GM19455 (cell line): ENCODE measurements around the gene RPL32.
"Not testable (repeated sequence)": the region's sequence is repeated elsewhere in the genome, so short reads cannot be mapped to it uniquely, and the experiment has no call there.

Source experiments
- ATAC-seq: cut with Tn5 transposase; IDR thresholded peaks from one replicate; pipeline ENCODE4 v1.9.1; 2021; ENCODE audit not compliant: unreplicated experiment

Gene RPL32

DNA sequence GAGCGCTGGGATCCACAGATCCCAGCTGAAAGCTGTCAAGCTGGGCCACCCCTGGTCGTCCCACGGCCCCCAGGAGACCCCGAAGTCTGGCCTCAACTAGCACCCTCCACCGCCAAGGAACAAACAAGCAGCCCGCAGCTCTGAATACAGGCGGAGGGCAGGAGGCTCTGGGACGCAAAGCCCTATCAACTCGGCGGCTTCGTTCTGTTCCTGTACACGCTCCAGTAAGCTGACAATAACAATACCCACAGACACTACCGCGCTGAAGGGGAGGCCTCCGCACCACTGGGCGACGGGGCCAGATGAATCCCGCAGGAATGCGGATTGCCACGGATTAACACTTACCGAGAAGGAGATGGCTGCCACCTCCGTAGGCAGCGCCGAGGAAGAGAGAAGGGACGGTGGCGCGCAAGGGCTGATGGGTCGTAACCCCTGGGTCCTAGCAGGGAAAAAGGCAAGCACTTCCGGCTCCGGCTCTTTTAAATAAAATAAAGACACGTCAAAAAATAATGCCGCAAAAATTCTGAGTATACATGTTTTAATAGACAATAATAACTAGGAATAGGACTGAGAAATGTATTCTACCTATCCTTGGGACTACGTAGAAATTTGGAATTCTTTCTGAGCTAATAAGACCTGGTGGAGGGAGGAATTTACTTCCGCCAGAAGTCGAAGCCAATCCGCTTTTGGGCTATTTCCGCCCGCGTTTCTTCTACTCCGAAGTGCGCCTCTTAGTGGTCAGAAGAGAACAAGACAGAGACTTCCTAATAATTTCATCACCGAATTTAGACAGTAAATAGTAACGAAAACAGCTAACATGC is at the start of gene RPL32:
Gene RPL32 (minus strand): TSS at position 417 of the 821 bp plus-strand sequence. CDS start 1,328 bp downstream, outside the sequence.
- ATAC-seq, result peak; percentile 88

DNA sequence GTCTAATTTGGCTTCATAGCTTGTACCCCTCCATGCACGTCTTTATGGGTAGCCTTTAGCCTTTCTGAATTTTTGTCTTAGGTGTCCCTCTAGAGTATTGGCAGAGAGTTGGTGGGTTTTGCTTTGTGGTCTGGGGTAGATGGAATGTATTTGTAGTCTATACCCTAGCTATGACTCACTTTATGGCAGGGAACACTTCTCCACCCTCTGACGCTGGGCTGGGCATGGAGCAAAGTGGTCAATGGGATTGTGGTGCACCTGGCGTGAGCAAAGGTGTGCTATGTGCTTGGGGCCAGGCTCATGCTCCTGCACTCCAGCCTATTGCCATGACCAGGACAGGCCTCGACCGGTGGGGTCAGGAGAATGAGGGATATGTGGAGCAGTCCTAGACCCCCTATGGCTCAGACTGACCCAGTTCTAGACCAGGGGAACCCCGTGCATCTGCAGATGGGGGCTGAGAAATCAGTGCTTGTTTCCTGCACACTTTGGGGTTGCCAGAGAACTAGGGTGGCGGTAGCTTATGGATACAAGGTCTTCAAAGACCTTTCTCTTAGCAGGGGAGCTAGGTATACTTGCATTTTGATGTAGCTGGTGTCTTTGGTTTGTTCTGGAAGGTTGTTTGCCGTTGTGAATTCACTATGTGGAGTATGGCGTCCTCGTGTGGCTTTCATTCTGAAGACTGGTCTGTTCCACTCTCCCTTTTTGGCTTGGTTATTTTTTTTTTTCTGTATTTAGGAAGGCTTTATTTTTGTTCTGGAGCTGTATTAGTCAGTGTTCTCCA is 49.4 kb upstream of the RPL32 start:
- ATAC-seq, result no peak

DNA sequence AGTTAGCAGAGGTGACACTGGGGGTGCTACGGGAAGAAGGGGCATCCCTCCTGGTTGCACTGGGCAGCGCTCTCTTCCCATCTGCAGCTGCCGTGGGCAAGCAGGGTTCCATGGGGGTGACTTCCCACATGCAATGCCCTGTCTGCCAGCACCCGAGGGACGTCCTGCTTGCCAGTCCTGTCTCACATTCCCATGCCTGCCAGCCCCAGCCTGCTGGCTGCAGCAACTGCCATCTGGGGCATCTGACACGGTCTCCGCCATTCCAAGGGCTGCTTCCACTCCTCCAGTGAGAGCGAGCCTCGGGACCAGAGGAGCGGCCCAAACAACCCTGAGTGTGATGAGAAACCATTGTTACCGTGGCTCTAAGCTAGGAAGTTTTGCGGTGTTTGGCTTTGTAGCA is 45.4 kb upstream of the RPL32 start:
- ATAC-seq, result no peak

DNA sequence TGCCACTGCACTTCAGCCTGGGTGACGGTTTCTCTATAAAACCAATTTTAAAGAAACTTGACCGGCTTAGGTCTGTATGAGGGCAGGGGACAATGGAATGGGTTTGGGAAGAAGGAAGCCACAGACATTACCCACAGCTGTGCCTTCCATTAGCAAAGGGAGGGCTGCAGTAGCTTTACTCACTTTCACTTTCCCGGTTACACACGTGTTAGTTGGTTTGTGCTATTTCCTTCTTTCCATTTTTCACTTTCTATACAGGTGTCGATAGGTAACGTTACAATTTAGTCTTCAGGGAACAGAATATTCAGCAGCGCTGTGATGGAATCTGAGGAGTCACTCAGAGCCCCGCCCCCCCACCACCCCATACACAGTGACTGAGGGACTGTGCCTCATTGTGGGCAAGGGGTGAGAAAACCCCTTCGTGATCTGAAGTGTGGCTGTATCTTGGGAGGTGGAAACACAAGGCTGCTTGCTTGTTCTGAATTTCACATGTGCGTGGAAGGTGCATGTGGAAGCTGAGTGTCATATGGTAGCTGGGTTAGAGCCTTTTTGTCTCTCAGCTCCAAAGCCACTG is 44.8 kb upstream of the RPL32 start:
- ATAC-seq, result no peak

DNA sequence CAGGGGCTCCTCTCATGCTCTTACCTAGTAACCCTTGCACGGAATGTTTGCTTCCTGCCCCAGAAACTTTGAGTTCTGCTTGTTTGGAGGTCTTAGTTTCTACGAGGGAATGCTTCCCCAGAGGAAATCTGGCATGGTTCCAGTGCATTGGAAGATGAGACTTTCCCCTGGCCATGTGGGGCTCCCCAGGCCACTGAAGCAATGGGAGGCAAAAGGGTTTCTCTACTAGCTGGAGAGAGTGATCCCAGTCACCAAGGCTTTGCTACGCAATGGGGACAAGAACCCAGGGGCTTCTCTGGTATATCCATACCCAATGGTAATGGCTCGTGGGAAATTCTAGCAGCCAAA is 44.2 kb upstream of the RPL32 start:
- no peak for ATAC-seq

DNA sequence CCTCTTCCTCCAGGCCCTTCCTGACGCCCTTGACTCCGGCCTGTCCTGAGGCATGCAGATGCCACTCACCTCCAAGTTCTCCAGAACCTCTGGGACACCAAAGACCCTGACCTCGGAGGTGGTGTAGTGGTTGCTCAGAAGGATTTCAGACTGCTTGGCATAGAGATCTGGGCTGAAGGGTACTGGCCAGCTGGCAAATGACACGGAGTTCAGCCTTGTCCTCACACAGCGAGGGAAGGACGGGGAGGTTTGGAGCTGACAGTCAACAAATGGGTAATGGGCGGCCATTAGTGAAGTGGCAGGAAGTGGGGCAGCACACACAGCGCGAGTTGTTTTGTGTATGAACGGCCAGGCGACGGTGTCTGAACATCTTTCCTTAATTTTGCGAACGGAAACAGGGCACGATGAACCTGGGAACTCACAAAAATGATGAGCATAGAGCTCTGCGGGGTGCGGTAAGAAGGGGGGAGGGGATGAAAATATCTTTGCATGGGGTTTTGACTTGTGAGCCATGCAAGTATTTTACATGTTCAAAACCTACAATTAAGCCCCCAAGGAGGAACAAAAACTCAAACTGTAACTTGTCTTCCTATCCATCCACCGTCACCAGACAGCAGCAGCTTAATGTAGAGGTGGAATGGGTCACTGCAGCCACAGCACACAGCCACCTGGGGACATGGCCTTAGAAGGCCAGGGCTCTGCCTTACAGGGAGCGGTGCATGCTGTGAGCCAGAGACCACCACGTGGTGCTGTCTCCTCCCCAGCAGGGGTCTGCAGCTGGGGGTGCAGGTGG is 43.6 kb upstream of the RPL32 start:
- no peak for ATAC-seq

DNA sequence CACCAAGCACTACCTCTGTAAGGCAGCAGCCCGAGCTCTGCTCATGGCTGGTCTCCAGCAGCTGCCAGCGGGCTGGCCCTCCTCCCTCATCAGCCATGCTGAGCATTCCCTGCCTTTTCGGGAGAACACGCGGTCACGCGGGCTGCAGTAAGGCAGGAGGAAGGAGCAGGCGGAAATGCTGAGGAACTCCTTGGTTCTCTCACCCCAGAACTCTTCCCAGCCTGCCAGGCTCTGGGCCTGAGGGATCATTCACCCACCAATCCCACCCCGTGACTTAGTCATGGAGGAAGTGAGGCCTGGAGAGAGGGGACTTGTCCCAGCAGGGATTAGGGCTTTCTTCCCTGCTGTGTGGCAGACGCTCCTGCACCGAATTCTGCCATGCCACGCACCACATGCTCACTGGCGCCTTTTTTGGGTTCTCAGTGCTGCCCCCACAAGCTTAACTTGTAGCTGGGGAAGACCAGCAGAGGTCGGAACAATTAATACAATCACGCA is 42.9 kb upstream of the RPL32 start:
- ATAC-seq, result no peak

DNA sequence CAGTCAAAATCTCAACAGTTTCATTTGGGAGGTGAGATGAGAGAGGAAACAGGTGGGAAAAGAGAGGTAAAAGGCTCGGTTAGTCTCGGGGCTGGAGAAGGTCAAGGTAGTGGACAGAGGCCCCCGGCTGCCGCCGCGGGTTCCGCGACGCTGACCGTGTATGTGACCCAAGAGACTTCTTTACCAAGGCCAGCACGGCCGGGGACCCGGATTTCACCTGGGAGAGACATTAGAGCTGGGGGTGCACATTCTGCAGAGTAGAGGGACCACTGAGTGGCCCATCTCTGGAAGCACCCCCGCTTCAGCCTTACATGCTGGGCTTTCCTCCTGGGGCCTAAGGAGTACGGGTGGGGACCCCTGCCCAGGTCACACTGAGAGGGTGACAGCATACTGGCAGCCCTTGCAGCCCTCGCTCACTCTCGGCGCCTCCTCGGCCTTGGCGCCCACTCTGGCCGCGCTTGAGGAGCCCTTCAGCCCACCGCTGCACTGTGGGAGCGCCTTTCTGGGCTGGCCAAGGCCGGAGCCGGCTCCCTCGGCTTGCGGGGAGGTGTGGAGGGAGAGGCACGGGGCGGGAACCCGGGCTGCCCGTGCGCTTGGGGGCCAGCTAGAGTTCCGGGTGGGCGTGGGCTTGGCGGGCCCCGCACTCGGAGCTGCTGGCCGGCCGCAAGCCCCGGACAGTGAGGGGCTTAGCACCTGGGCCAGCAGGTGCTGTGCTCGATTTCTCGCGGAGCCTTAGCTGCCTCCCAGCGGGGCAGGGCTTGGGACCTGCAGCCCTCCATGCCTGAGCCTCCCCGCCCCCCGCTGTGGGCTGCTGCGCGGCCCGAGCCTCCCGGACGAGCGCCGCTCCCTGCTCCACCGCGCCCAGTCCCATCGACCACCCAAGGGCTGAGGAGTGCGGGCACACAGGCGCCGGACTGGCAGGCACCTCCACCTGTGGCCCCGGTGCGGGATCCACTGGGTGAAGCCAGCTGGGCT is 41.3 kb upstream of the RPL32 start:
- ATAC-seq, result no peak

DNA sequence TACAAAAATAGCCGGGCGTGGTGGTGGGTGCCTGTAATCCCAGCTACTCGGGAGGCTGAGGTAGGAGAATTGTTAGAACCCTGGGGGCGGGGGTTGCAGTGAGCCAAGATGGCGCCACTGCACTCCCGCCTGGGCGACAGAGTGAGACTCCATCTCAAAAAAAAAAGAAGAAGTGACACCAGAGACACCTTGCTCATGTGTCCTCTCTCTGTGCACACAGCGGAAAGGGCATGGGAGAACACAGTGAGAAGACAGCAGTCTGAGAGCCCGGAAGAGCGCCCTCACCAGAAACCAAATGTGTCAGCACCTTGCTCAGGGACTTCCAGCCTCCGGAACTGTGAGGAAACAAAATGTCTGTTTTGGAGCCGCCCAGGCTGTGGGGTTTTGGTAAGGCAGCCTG is 40.5 kb upstream of the RPL32 start:
- ATAC-seq, result not testable (repeated sequence)

DNA sequence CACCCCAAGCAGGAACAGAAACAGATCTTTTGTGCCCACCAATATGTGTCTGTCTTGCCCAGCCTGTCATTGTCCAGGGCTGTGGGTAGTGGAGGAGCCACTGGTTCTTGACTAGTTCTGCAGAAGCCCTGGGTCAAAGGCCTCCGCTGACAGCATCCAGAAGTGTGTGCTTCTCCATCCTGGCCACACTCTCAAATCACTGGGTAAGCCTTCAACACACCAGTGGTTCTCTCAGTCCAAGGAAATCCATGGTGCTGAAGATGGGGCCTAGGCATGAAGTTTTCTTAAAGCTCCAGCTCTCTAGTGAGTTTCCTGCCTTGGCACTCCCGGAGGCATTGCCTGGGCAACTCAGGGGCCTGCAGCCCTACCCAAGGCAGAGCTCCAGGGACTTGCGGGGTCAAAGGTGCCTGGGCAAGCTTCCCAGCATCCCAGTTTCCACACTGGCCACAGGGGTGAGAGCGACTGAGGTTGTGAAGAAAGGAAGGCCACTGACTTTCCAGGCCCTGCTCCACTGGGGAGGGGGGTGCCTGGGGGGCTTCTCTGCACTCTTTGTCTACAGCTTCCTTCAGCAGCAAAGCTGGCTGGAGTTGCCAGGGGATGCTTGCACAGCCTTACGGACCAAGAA is 37.9 kb upstream of the RPL32 start:
- no peak for ATAC-seq

DNA sequence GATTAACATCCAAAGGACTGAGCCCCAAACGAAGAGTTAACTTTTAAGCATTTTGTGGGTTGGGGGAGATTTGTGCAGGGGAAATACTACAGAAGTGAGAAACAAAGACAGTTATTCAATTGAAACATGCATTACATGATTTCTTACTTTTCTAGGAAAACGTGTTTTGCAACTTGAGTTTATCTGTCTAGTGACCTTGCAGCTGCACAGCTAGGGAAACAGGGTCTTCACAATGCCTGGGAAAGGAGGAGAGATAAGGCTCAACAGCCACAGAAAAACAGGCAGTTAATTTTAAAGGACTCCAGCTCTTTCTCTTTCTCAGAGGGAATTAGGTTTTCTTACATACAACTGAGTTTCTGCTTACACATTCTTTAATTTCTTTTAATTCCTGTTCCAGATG is 37.4 kb upstream of the RPL32 start:
- ATAC-seq, result not testable (repeated sequence)

DNA sequence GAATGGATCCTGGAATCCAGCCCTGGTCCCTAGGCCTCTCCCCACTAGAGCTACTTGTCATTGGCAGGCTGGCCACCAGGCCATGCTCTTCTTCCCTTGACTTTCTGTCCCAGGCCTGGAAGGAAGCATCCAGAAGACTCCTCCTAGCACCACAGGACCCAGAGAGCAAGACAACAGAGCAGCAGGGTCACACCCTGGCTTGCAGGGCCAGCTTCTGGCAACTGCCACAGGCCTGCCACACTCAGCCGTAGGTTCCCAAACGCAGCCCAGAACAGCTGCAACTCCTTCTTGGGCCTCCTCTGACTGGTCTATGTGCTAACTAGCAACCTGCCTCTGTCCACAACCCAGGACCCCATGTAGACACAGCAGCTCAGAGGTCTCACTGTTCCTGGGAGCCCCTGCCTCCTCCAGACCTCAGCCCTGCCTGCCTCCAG is 36.8 kb upstream of the RPL32 start:
- no peak for ATAC-seq

DNA sequence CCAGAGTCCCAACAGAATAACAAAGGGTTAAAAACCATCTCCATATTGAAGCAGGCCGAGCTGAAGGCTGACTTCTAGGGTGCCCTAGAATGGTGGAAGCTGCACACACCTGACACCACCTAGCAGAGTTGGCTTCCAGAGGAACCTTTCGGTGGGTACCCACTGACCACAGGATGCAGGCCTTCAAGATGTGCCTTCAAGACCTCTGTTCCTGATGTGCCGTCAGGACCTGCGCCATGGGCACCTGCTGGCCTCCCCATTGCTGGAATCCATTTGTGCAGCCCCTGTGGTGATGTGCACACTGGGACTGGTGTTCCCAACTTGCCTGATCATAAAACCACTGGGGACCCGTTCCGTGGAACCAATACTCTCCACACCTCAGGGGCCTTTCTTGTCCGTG is 35.7 kb upstream of the RPL32 start:
- no peak for ATAC-seq

DNA sequence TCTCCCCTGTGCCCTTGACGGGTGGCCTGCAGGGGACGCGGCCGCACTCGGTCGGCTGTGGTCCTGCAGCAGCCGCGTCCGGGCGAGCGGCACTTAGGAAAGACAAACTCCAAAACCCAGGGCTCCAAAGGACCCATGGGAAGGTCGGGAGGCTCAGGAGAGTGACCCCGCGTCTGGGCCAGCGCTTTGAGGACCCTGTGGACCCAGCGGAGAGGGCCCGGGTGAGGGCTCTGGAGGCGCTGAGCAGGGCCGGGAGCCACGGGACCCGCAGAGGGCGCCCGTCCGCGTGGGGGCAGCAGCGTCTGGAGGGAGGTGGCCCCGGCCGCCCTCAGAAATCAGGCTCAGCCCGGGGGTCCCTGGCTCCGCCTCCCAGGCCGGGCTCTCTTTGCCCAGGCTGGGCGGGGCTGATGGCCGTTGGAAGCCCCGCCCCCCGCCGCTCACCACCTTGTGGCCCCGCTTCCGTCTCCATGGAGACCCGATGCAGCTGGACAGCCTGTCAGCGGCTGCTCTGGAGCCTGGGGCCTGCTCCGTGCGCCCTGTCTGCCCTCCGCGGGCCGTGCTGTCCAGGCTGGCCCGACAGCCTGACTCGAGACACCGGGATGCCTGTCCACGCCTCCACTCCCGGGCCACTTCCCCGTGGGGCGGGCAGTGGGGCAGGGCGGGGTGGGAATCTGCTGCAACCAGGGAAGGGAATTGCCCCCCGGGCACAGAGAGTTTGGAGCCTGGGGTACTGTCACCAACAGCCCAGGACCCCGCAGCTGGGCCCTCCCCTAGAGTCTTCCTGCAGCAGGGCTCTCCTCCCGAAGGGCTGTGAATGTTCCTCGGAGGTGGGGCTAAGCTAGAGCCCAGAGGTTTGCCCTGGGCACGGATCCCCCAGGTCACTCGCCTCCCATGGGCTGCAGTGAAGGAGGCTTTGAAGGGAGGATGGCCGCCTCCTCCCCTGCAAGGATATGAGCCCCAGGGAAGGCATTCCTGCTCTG is 34.8 kb upstream of the RPL32 start:
- no peak for ATAC-seq

DNA sequence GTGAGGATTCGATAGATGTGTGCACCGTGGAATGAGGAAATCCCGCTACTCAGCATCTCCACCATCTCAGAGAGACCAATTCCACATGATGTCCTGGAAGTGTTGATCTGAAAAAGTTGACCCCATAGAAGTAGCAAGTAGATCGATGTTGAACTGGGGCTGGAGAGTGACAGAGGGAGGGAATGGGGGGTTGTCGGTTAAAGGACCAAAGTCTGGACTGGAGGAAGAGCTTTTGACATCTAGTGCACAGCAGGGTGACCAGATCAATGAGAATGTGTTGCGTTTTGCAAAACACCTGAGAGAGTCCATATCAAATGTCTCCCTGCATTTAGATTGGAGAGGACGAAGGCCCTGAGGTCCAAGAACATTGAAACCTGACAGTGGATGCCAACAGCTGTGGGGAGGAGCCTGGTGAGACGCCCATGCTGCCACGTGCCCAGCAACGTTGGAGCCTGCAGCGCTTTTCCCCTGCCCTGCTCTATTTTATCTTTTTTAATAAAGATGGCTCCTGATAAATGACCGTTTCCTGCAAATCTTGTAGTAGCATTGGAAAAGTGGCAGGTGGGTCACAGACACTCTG is 30.1 kb upstream of the RPL32 start:
- no peak for ATAC-seq

DNA sequence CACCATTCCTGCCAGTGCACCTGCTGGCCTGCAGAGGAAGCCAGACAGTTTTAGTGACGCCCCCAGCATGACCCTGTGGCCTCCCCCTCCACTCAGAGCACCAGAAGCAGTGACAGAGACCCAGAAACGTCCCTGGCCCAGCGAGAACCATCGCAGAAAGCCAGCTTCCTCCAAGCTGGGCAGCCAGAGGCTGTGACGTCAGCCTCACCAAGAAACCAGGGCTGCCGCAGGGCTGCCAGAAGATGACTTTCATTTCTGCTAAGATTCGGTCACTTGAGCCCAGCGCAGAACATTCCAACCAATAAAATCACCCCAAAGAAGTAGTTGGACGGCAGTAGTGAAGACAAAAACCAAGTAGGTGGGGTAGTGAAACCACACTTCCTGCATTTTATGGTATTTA is 29.6 kb upstream of the RPL32 start:
- ATAC-seq, result no peak

DNA sequence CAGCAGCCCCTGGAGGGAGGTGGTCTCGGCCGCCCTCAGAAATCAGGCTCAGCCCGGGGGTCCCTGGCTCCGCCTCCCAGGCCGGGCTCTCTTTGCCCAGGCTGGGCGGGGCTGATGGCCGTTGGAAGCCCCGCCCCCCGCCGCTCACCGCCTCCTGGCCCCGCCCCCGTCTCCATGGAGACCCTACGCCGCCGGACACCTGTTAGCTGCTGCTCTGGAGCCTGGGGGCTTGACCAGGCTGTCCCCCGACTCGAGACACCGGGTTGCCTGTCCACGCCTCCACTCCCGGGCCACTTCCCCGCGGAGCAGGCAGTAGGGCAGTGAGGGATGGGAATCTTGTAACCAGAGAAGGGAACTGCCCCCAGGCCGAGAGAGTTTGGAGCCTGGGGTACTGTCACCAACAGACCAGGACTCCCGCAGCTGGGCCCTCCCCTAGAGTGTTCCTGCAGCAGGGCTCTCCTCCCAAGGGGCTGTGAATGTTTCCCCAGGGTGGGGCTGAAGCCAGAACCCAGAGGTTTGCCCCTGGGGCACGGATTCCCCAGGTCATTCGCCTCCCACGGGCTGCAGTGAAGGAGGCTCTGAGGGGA is 27.8 kb upstream of the RPL32 start:
- ATAC-seq, result peak; percentile 63
